SU-DHL-6 (cell line): ENCODE data around the gene KRTAP5-3.

ENCODE experiments used
- H2AFZ ChIP-seq: fragments of 200-600 bp; sonication (generic); 2 replicates; pipeline ENCODE4 v1.6.1; 2014; ENCODE audit warnings: low read depth, mild to moderate bottlenecking, moderate library complexity, mixed read lengths, antibody characterized with exemption, low read length; ENCODE audit not compliant: severe bottlenecking
- H3F3A ChIP-seq: fragments of 200-600 bp; shearing (Covaris generic); 2 replicates; pipeline ENCODE4 v1.6.0; 2016; ENCODE audit warnings: antibody characterized with exemption, mild to moderate bottlenecking; ENCODE audit not compliant: insufficient read depth
- H3K27ac ChIP-seq: fragments of 200-600 bp; sonication (generic); 2 replicates; pipeline ENCODE4 v1.5.1; 2016; ENCODE audit warnings: low read depth, mild to moderate bottlenecking, low read length, moderate library complexity, mixed read lengths
- H3K27me3 ChIP-seq: fragments of 200-600 bp; sonication (generic), shearing (Covaris generic); 2 replicates; pipeline ENCODE4 v1.6.0; 2014; ENCODE audit warnings: mild to moderate bottlenecking, low read length
- H3K36me3 ChIP-seq: fragments of 200-600 bp; sonication (generic); 2 replicates; pipeline ENCODE4 v1.6.1; 2014; ENCODE audit warnings: mild to moderate bottlenecking, low read length, mixed read lengths
- H3K4me2 ChIP-seq: fragments of 300-600, 200-600 bp; shearing (Covaris generic), sonication (generic); 2 replicates; pipeline ENCODE4 v1.6.0; 2014; ENCODE audit warnings: low read length, low read depth, mild to moderate bottlenecking; ENCODE audit not compliant: poor library complexity, severe bottlenecking
- H3K4me3 ChIP-seq: fragments of 200-600 bp; sonication (generic); 2 replicates; pipeline ENCODE4 v1.5.1; 2014; ENCODE audit warnings: antibody characterized with exemption, low read length, mild to moderate bottlenecking, mixed read lengths; ENCODE audit not compliant: insufficient read depth, poor library complexity, severe bottlenecking
- H3K79me2 ChIP-seq: fragments of 200-600 bp; sonication (generic); 2 replicates; pipeline ENCODE4 v1.6.1; 2014; ENCODE audit warnings: mild to moderate bottlenecking, low read length, moderate library complexity; ENCODE audit not compliant: insufficient read depth
- H3K9ac ChIP-seq: fragments of 200-600 bp; sonication (generic); 2 replicates; pipeline ENCODE4 v1.7.0; 2014; ENCODE audit warnings: mild to moderate bottlenecking, low read length
- H3K9me2 ChIP-seq: fragments of 200-600 bp; sonication (generic); replicated peaks from 2 replicates; pipeline ENCODE4 v1.6.1; 2014; ENCODE audit warnings: low read length; ENCODE audit not compliant: insufficient read depth
- H3K9me3 ChIP-seq: fragments of 200-600 bp; sonication (generic); 2 replicates; pipeline ENCODE4 v1.6.1; 2014; ENCODE audit warnings: low read length, mixed read lengths; ENCODE audit not compliant: insufficient read depth
- H4K20me1 ChIP-seq: fragments of 200-600 bp; sonication (generic); 2 replicates; pipeline ENCODE4 v1.6.1; 2014; ENCODE audit warnings: low read depth, mild to moderate bottlenecking, antibody characterized with exemption, low read length, moderate library complexity, mixed read lengths
- CTCF ChIP-seq: fragments of 200-600 bp; sonication (generic); IDR thresholded peaks from one replicate; pipeline ENCODE4 v1.5.1; 2017; ENCODE audit warnings: antibody characterized with exemption, mild to moderate bottlenecking, low read length, moderate library complexity; ENCODE audit not compliant: insufficient read depth, poor library complexity, severe bottlenecking
- EZH2phosphoT487 ChIP-seq: fragments of 200-600 bp; sonication (generic), shearing (Covaris generic); conservative IDR thresholded peaks from 2 replicates; pipeline ENCODE4 v1.6.1; 2018; ENCODE audit warnings: mild to moderate bottlenecking, antibody characterized with exemption, low read length, moderate library complexity, mixed read lengths

The KRTAP5-3 gene

GRCh38 chr11:1644601-1645356 is 36.5 kb upstream of the KRTAP5-3 start:
- Histone ChIP-seq H3K4me2 (no peak overlapping the region), H3K79me2 (no peaks in the 10 kb centered on the region), H3K27me3 (no peaks in the 10 kb centered on the region), H3K36me3 (no peaks in the 10 kb centered on the region), H3K9me3 (no peaks in the 10 kb centered on the region), H3K9ac (no peak overlapping the region), H3K9me2 (no peaks in the 10 kb centered on the region), H3K4me3 (no peak overlapping the region), H4K20me1 (no peaks in the 10 kb centered on the region), H2AFZ (no peak overlapping the region), H3K27ac (no peak overlapping the region), H3F3A (no peaks in the 10 kb centered on the region)
- TF ChIP-seq CTCF: no peak
- no peak for TF ChIP-seq EZH2phosphoT487

- Histone ChIP-seq H3K36me3 (no peaks in the 10 kb centered on the region), H3K4me2 (no peak overlapping the region), H3K9me3 (no peaks in the 10 kb centered on the region), H3K79me2 (no peaks in the 10 kb centered on the region), H3F3A (no peaks in the 10 kb centered on the region), H4K20me1 (no peaks in the 10 kb centered on the region), H3K9me2 (no peaks in the 10 kb centered on the region), H3K27me3 (no peaks in the 10 kb centered on the region), H3K9ac (no peak overlapping the region), H2AFZ (no peak overlapping the region), H3K27ac (no peak overlapping the region), H3K4me3 (no peak overlapping the region)
- TF ChIP-seq CTCF: no peak
Observed at GRCh38 chr11:1643146-1643690, 35.0 kb upstream of the KRTAP5-3 start.

- Histone ChIP-seq H3K27me3 (no peaks in the 10 kb centered on the region), H3K27ac (no peak overlapping the region), H3K9me3 (no peaks in the 10 kb centered on the region), H3K9me2 (no peaks in the 10 kb centered on the region), H3K79me2 (no peaks in the 10 kb centered on the region), H3K4me2 (no peak overlapping the region), H2AFZ (no peak overlapping the region), H3K4me3 (no peak overlapping the region), H4K20me1 (no peaks in the 10 kb centered on the region), H3K36me3 (no peaks in the 10 kb centered on the region), H3K9ac (no peak overlapping the region), H3F3A (no peaks in the 10 kb centered on the region)
- TF ChIP-seq EZH2phosphoT487: no peak
- TF ChIP-seq CTCF: no peak
Observed at GRCh38 chr11:1642288-1643145, 34.3 kb upstream of the KRTAP5-3 start.
